Common myeloid progenitor, CD34-positive (primary cell): ENCODE data around the gene DOCK4.

Source experiments
- CTCF ChIA-PET: fragments of 350-600 bp; sonication (Branson Sonifier 250); formaldehyde crosslinking; loops from one replicate; lab custom pipeline; 2021; ENCODE audit warnings: antibody characterized with exemption; lab: Charles Lee
- POLR2A ChIA-PET: fragments of 350-600 bp; sonication (Branson Sonifier 250); formaldehyde crosslinking; loops from one replicate; lab custom pipeline; 2021; ENCODE audit warnings: antibody characterized with exemption; lab: Charles Lee
- DNase-seq, 3 donors: peaks; one replicate each; pipeline versions ENCODE4 v3.0.0 to v3.0.0-alpha.2; 2013
- H3K27ac ChIP-seq, 2 experiments: 1 replicate in 1 of 2; 2 replicates in 1 of 2; pipeline ENCODE4 v1.7.0; 2013; ENCODE audit warnings: inconsistent platforms in 2 of 2, low read length in 2 of 2, mild to moderate bottlenecking in 2 of 2, low read depth in 1 of 2, moderate library complexity in 1 of 2; ENCODE audit not compliant: severe bottlenecking in 2 of 2, insufficient read depth in 1 of 2, poor library complexity in 1 of 2
- H3K27me3 ChIP-seq, 5 experiments: replicated peaks in 2 of 5; 1 replicate in 3 of 5; 2 replicates in 2 of 5; pipeline versions ENCODE4 v1.6.1 to v1.7.0; 2013; ENCODE audit warnings: low read length in 4 of 5, mild to moderate bottlenecking in 2 of 5, moderate library complexity in 2 of 5, inconsistent platforms in 1 of 5; ENCODE audit not compliant: insufficient read depth in 5 of 5, control insufficient read depth in 4 of 5
- H3K36me3 ChIP-seq, 4 experiments: 1 replicate in 2 of 4; 2 replicates in 2 of 4; pipeline versions ENCODE4 v1.6.1 to v1.7.0; 2013; ENCODE audit warnings: low read length in 3 of 4, control low read depth in 1 of 4, mild to moderate bottlenecking in 1 of 4; ENCODE audit not compliant: control insufficient read depth in 4 of 4, insufficient read depth in 4 of 4
- H3K4me1 ChIP-seq, 4 experiments: 1 replicate in 3 of 4; 2 replicates in 1 of 4; pipeline versions ENCODE4 v1.6.1 to v1.7.1; 2013; ENCODE audit warnings: low read length in 3 of 4, mild to moderate bottlenecking in 3 of 4, control low read depth in 1 of 4, inconsistent platforms in 1 of 4, moderate library complexity in 1 of 4; ENCODE audit not compliant: control insufficient read depth in 4 of 4, insufficient read depth in 4 of 4; ENCODE audit errors: control extremely low read depth in 1 of 4
- H3K4me3 ChIP-seq, 7 experiments: 1 replicate in 4 of 7; 2 replicates in 3 of 7; pipeline versions ENCODE4 v1.5.1 to v1.7.0; 2013; ENCODE audit warnings: mild to moderate bottlenecking in 7 of 7, low read length in 6 of 7, moderate library complexity in 6 of 7, inconsistent platforms in 2 of 7, low read depth in 2 of 7, control low read depth in 1 of 7; ENCODE audit not compliant: insufficient read depth in 4 of 7, control insufficient read depth in 1 of 7; ENCODE audit errors: extremely low read depth in 1 of 7
- H3K9me3 ChIP-seq, 5 experiments: 1 replicate in 4 of 5; 2 replicates in 1 of 5; pipeline versions ENCODE4 v1.6.1 to v1.7.1; 2013; ENCODE audit warnings: low read length in 4 of 5, mild to moderate bottlenecking in 2 of 5, inconsistent platforms in 1 of 5, low read depth in 1 of 5, moderate library complexity in 1 of 5; ENCODE audit not compliant: control insufficient read depth in 4 of 5, insufficient read depth in 2 of 5; ENCODE audit errors: control extremely low read depth in 1 of 5
- WGBS: methylation state at CpG from one replicate; pipeline ENCODE4 v1.1.5; 2013; ENCODE audit not compliant: insufficient coverage; 5-methylcytosine and 5-hydroxymethylcytosine counted together

DOCK4 gene

DNA sequence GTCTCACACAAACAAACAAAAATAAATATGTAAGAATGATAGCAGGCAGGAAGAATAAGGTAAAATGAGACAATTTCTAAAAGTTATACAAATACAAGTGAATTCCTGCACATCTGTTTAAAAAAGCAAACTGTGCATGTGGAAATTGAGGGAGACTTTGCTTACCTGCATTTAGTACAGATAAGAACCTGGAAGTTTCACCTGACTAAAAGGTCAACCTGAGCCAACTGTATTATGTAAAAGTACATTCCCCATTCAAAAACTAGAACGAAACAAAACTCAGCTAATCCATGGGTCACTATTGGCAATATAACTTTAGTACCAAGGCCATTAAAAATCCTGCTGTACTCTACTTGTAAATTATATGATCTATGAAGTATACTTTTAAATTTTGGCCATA is 127.1 kb downstream of the DOCK4 start:
- Histone ChIP-seq H3K36me3 (no peaks in the 10 kb centered on the region), H3K27me3 (no peaks in the 10 kb centered on the region), H3K27ac (no peak overlapping the region), H3K4me3 (no peak overlapping the region), H3K9me3 (peaks cover 0 to 9% (median 0%) of the 10 kb centered on the region in 5 experiments), H3K4me1 (peaks cover 11 to 29% (median 17%) of the 10 kb centered on the region in 4 experiments)
- CTCF ChIA-PET, result interaction anchor here (1.1 to 1.9 kb wide), 4 partner anchors 11 to 195 kb away, joined by 3 to 6 read pairs (median 4); no protein-coding TSS in a partner anchor
- no peak for DNase-seq
- no CpG with 5 or more reads among the region's 1 CpG for WGBS
- POLR2A ChIA-PET, result no interaction called here

GRCh38 chr7:112076324-112076723 is 129.9 kb downstream of the DOCK4 start:
- Histone ChIP-seq H3K4me1 (peaks cover 10 to 12% (median 11%) of the 10 kb centered on the region in 4 experiments), H3K4me3 (no peak overlapping the region), H3K9me3 (peaks cover 0 to 9% (median 0%) of the 10 kb centered on the region in 5 experiments), H3K27me3 (no peaks in the 10 kb centered on the region), H3K27ac (no peak overlapping the region), H3K36me3 (no peaks in the 10 kb centered on the region)
- CTCF ChIA-PET, result no interaction called here
- no peak for DNase-seq
- POLR2A ChIA-PET, result no interaction called here

GRCh38 chr7:112074464-112074863 is 131.7 kb downstream of the DOCK4 start:
- ChIA-PET CTCF (no interaction called here), POLR2A (no interaction called here)
- H3K4me1 ChIP-seq, result no peaks in the 10 kb centered on the region
- H3K9me3 ChIP-seq, result peaks cover 0 to 9% (median 0%) of the 10 kb centered on the region in 5 experiments
- no peak overlapping the region for H3K27ac ChIP-seq
- no peak for DNase-seq
- H3K4me3 ChIP-seq, result no peak overlapping the region
- no peaks in the 10 kb centered on the region for H3K27me3 ChIP-seq
- no peaks in the 10 kb centered on the region for H3K36me3 ChIP-seq

DNA sequence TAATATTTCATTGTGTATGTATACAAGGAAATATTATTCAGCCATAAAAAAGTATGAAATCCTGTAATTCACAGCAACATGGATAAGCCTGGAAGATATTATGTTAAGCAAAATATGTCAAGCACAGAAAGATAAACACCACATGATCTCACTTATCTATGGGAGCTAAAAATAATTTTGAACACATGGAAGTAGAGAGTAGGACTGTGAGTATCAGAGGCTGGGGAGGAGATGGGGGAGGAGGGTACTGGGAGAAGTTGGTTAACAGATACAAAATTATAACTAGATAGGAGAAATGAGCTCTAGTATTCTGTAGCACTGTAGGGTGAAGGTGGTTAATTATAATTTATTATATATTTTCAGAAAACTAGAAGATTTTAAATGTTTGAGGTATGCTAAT is 132.7 kb downstream of the DOCK4 start:
- ChIA-PET POLR2A (no interaction called here), CTCF (no interaction called here)
- H3K4me3 ChIP-seq, result no peak overlapping the region
- no peak for DNase-seq
- no peaks in the 10 kb centered on the region for H3K27me3 ChIP-seq
- H3K36me3 ChIP-seq, result no peaks in the 10 kb centered on the region
- H3K27ac ChIP-seq, result no peak overlapping the region
- no peaks in the 10 kb centered on the region for H3K4me1 ChIP-seq
- H3K9me3 ChIP-seq, result peaks cover 0 to 9% (median 0%) of the 10 kb centered on the region in 5 experiments

GRCh38 chr7:112072541-112073245 is 133.5 kb downstream of the DOCK4 start:
- DNase-seq, result no peak
- Histone ChIP-seq H3K4me1 (no peaks in the 10 kb centered on the region), H3K9me3 (peaks cover 0 to 9% (median 0%) of the 10 kb centered on the region in 5 experiments), H3K27ac (no peak overlapping the region), H3K4me3 (no peak overlapping the region), H3K36me3 (no peaks in the 10 kb centered on the region), H3K27me3 (no peaks in the 10 kb centered on the region)
- ChIA-PET CTCF (interaction anchor here (1.3 kb wide), 1 partner anchor 8 kb away, joined by 4 read pairs; no protein-coding TSS in a partner anchor), POLR2A (no interaction called here)
- 90% methylated on average over 1 of the region's 4 CpGs for WGBS

DNA sequence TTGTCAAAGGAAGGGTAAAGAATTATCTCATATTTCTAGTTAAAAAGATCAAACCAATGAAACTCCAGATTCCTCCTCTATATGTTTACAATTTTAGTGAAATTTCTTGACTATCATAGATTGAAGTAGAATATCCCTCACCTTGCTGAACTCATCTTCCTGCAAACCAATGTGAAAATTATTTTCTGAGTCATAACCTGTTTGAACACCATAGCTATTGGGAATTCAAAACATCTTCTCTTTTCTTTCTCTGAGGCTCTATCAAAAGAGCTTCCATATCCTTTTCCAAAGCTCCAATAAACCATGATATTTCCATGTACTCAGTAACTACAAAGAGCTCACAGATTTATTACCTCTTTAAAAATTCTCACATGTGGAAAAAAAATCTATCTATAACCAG is 134.3 kb downstream of the DOCK4 start:
- Histone ChIP-seq H3K4me1 (no peaks in the 10 kb centered on the region), H3K36me3 (no peaks in the 10 kb centered on the region), H3K27ac (no peak overlapping the region), H3K4me3 (no peak overlapping the region), H3K9me3 (peaks cover 0 to 9% (median 0%) of the 10 kb centered on the region in 5 experiments), H3K27me3 (no peaks in the 10 kb centered on the region)
- CTCF ChIA-PET, result interaction anchor here (1.3 kb wide), 1 partner anchor 9 kb away, joined by 4 read pairs; no protein-coding TSS in a partner anchor
- no peak for DNase-seq
- POLR2A ChIA-PET, result no interaction called here

DNA sequence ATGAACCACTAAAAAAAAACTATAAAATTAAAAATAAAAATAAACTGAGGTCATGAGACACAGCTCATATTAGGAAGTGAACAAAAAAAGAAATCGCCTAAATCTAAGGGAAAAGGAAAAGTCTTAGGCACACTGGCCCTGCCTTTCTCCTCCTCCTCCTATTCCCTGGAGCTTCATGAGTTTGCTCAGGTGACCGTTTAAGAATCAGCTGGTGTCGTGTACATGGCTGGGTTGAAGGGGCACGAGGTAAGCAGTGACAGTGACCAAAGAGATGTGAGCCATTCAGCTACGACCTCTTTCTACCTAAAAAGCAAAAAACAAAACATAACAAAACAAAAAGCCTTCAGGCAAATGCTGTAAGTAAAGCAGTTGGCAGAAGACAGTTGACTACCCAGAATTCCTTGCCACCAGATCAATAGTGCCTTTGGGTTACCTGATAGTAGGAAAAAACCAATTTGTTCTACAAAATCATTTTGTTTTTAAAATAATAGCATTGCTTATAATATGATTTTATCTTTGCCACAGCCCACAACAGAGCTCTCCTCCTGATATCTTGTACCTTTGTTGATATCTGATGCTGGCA is 135.4 kb downstream of the DOCK4 start:
- H3K27ac ChIP-seq, result no peak overlapping the region
- CTCF ChIA-PET, result no interaction called here
- WGBS, result 100% methylated on average over 3 of the region's 5 CpGs

More for the DNA sequence above, 135.4 kb downstream of the DOCK4 start:
- Histone ChIP-seq H3K4me3 (no peak overlapping the region), H3K4me1 (no peaks in the 10 kb centered on the region), H3K27me3 (no peaks in the 10 kb centered on the region), H3K36me3 (no peaks in the 10 kb centered on the region), H3K9me3 (peaks cover 0 to 9% (median 0%) of the 10 kb centered on the region in 5 experiments)
- POLR2A ChIA-PET, result no interaction called here
- no peak for DNase-seq
